ENCODE results near the gene MRPL47.
A peak's percentile ranks its signal among the peaks of the same experiment; 100 is the strongest.

MRPL47 gene

GRCh38 chr3:179590669-179591068 is 13.8 kb downstream of the MRPL47 start:
- DNase-seq, result no peak

GRCh38 chr3:179589143-179589542 is 15.3 kb downstream of the MRPL47 start:
- peak; percentile 54 for DNase-seq

- no peak for DNase-seq
Measured at GRCh38 chr3:179580992-179581391, 23.4 kb downstream of the MRPL47 start.

DNA sequence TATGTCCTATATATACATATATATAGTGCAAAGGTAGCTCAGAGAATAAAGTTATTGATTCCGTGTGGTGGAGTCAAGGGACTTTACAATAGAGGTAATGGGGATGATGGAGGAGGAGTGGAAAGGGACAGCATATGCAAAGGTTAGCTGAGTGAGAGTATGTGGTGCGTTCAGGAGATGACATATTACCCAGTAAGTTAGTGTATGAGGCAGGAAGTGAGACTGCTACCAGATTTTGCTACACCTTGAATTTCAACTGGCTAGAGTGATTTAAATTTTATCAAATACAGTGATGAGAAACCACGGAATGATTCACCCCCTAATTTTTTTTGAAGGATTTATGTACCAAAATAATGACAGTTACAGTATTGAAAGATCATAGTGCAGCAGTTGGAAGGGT is 38.9 kb downstream of the MRPL47 start:
- no peak for DNase-seq

DNA sequence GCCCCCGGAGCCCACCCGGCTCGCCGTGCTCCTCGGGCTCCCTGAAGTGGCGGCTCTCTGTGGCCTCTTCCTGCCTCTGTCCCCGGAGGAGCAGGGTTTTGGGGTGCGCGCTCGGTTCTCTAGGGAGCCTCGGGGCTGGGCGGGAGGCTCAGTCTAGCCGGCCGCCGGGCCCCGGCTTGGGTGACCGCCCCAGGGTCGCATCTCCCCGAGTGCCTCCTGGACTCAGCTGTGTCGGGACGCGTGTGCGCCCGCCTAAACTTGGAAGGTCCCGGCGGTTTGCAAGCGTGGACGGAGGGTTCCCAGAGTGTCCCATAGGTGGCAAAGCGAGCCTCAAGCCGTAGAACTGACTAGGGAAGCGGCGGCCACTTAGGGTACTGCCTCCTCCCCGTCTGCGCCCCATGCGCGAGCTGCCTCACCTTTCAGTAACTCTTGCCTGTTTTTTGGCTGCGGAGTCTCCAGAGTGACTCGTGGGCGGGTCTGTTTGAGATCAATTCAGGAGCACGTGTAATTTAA is 41.1 kb downstream of the MRPL47 start:
- peak; percentile 83 for DNase-seq

DNA sequence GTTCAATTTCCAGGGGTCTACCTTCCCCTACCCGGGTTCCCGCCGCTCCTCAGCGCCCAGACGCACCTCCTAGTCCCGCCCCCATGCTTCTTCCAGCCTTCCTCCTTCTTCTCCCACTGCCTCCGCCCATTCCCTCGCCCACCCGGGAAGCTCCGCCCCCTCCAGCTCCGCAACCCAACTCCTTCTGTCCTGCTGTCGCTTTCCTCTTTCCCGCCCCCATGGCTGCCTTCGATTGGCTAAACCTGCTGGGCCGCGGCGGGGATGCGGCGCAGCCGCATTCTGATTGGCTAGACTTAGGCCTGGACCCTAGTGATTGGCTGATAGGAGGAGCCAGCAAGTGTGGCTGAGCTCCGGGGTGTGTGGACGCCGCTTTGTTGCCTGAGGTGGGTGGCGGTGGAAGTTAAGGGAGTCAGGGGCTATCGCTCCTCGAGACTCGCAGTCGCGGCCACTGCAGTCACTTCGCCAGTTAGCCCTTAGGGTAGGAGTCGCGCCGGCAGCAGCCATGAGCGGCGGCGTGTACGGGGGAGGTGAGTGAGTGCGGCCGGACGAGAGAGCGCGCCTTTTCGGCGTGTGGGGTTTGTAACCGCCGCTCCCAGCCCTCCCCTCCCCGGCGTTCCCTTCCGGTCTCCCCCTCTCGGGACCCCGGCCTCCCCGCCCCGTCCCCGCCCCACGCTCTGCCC is 41.7 kb downstream of the MRPL47 start, which contains the start of gene ACTL6A:
Gene ACTL6A, plus strand, starts transcription at position 336 of the 680 bp plus-strand sequence. Its CDS starts 167 bp downstream, at position 503.
- peak; percentile 99 for DNase-seq

GRCh38 chr3:179560791-179561190 is 43.6 kb downstream of the MRPL47 start:
- no peak for DNase-seq

DNA sequence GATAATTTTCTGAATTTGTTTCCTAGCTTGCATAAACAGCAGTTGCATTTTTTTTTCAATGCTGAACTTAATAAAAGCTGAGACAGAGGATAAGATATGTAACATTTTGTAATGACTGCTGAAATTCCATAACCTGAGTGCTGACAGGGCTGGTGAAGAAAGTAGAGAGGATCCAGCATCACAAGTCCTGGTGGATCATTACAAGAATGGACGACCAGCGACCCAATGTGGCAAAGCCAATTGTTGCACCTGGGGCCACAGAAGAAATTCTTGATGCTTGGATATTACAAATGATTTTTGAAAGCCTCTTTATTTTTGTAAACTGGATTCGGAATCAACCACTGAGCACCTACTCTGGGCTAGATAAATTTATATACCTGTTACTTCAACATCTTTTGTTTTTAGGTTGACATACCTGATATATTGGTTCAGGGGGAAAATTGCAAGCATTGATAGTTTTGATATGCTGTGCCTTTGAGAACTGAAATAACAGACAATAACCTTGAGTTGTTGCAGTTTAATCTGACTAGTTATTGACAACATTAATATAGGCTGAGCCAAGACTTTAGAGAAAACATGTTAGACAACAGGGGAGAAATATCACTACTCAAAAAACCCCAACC is 45.6 kb downstream of the MRPL47 start:
- DNase-seq, result peak; percentile 76

DNA sequence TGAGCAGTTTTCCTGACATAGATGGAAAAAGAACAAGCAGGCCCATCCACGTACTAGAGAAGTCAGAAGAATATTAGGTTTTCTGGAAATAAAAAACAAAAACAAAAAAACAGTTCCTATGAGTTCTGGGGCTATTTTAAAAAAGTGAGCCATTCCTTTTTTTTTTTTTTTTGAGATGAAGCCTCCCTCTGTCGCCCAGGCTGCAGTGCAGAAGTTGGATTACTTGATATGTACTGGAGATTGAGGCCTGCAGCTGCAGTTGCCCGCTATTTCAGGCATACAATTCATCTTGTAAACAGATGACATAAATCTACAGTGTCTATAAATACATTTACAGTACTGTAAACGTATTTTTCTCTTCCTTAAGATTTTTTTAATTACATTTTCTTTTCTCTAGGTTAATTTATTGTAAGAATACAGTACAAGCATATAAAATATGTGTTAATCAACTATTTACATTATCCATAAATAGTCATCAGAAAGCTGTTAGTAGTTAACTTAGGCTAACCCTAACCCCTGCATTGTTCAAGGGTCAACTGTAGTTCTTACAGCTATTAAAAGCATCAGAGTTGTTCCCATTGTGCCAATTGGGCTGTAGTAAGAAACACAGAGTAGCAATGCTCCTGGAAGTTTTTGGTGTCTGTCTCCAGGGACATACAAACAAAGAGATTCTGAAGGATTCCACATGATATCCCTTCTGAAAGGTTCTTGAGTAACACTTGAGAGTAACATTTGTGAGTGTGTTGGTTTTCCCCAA is 52.9 kb downstream of the MRPL47 start:
- DNase-seq, result no peak

DNA sequence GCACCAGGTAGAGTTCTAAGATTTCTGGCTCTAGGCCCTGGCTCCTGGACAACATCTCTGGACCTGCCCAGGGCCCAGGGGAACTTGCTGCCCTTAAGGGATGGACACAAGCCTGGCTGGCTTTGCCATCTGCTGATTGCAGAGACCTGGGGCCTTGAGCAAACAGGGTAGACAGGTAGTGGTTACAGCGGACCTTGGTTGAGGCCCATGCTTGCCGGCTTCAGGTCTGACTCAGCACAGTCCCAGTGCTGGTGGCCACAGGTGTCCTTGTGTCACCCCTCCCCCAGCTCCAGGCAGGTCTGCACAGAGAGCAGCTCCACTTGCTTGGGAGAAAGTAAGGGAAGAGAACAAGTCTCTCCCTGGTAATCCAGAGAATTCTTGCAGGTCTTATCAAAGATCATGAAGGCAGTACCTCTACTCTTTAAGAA is 57.6 kb downstream of the MRPL47 start:
- DNase-seq, result no peak

DNA sequence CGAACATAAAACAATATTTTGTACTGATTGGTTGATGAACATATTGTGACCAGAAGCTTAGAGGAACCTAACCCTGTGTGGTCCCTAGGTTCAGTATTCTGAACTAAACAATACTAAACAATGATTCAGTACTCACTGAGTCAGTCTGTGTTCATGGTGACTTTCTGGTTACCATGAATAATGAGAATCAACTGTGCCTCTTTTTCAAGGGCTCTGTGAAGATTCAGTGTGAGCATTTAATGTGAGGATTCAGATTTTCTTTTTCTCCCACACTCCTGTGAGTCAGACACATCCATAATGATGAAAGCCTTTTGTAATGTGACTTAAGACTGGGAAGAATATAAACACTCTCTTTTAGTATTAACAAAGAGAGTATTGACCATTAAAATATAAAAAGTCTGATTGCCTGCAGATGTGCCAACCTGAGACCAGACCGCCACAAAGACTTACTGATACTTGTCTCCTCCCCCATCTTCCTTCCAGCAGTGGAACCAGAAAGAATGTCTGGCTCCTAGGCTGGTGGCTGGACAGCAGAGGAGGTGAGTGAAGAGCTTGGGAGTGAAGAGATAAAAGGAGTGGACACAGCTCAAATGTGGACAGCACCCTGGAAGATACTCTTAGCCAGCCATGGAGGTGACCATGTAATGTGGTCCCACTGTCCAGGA is 59.3 kb downstream of the MRPL47 start:
- DNase-seq, result peak; percentile 50

GRCh38 chr3:179542375-179542774 is 62.1 kb downstream of the MRPL47 start:
- DNase-seq, result no peak

DNA sequence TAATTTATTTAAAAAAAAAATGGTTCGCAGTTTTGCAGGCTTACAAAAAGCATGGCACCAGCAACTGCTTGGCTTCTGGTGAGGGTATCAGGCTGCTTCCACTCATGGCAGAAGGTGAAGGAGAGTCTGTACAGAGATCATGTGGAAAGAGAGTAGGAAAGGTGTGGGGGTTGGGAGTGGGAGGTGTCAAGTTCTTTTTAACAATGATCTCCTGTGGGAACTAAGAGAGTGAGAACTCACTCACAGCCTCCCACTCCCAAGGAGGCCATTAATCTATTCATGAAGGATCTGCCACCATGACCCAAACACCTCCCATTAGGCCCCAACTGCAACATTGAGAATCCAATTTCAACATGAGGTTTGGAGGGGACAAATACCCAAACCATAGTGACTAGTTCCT is 62.8 kb downstream of the MRPL47 start:
- no peak for DNase-seq

GRCh38 chr3:179541094-179541493 is 63.3 kb downstream of the MRPL47 start:
- no peak for DNase-seq
